Activated T-cell treated with anti-CD3 and anti-CD28 coated beads, Interleukin-2, amount 50 U/mL, for 72 hours (primary cell): ENCODE data around the gene SEC11C. TPM values are rescaled to one million over a fixed set of nuclear protein-coding genes. Genes with fewer than 3 reads are reported as not detected.
A peak's percentile ranks its signal among the peaks of the same experiment; 100 is the strongest.

Experiments used
- ATAC-seq, 2 donors: fragments of 150-1000 bp; cut with Tn5 transposase; replicated peaks in 1 of 2; 2 replicates each; pipeline ENCODE4 v1.10.0; 2021; ENCODE audit warnings: moderate library complexity in 2 of 2, mild to moderate bottlenecking in 1 of 2
- DNase-seq, 2 donors: peaks; one replicate each; pipeline ENCODE4 v3.0.0; 2021 to 2022; ENCODE audit warnings: mixed read lengths in 1 of 2
- H3K27ac Mint-ChIP-seq: one replicate; pipeline ENCODE4 v1.8.0; 2022; ENCODE audit warnings: mild to moderate bottlenecking, moderate library complexity, mixed read lengths
- H3K27me3 Mint-ChIP-seq: one replicate; pipeline ENCODE4 v1.8.0; 2022; ENCODE audit warnings: low read depth, mixed read lengths
- H3K36me3 Mint-ChIP-seq, 2 donors: one replicate each; pipeline ENCODE4 v1.8.0; 2022; ENCODE audit warnings: mixed read lengths in 2 of 2, mild to moderate bottlenecking in 1 of 2; ENCODE audit not compliant: insufficient read depth in 2 of 2
- H3K4me1 Mint-ChIP-seq: one replicate; pipeline ENCODE4 v1.8.0; 2022; ENCODE audit warnings: low read depth, mixed read lengths
- H3K4me3 Mint-ChIP-seq, 2 donors: one replicate each; pipeline ENCODE4 v1.8.0; 2022; ENCODE audit warnings: mild to moderate bottlenecking in 2 of 2, mixed read lengths in 2 of 2, moderate library complexity in 2 of 2
- H3K9me3 Mint-ChIP-seq, 2 donors: one replicate each; pipeline ENCODE4 v1.8.0; 2022; ENCODE audit warnings: mixed read lengths in 2 of 2
- total RNA-seq, 2 donors: library from RNA; stranded (reverse); gene quantifications; one replicate each; pipeline ENCODE4 v1.2.3, GENCODE V29; 2022

Gene SEC11C
- total RNA-seq = 100 to 1,000 TPM; 160 to 194 TPM

DNA sequence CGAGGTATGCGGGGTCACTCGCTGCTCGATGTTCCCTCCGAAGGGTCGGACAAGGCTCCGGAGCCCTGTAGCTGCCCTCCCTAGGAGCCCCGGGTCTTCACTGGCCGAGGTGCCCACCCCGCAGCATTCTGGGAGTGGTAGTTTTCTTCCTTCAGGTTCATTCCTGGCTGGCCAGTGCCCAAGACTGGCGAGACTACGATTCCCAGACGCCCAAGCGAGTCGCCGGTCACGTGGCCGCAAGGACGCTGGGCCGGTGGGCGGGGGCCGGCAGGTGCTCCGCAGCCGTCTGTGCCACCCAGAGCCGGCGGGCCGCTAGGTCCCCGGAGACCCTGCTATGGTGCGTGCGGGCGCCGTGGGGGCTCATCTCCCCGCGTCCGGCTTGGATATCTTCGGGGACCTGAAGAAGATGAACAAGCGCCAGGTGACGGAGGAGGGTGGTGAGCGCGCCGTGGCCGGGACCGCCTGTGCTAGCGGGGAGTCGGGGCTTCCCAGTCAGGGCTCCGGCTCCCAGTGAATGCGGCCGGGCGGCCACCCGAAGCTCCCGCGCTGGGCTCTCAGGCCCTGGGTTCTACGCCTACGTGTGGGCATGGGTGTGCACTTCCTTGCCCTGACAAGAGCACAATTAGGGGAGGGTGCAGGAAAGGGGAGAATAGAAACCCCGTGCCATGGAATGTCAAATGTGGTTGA is at the start of gene SEC11C:
SEC11C (plus strand) TSS at position 270 of the 687 bp plus-strand sequence; CDS start at position 335, 65 bp downstream.
- H3K27ac Mint-ChIP-seq = peak within 1 kb of the TSS; percentile 100
- peak within 1 kb of the TSS; percentile 96 to 98 for H3K4me3 Mint-ChIP-seq
- H3K36me3 Mint-ChIP-seq = no peaks in the 10 kb centered on the region
- ATAC-seq (peak; percentile 88), DNase-seq (peak; percentile 96 to 98)
- no peaks in the 10 kb centered on the region for H3K9me3 Mint-ChIP-seq
- peaks cover 9% of the 10 kb centered on the region for H3K27me3 Mint-ChIP-seq
- H3K4me1 Mint-ChIP-seq = peaks cover 46% of the 10 kb centered on the region

DNA sequence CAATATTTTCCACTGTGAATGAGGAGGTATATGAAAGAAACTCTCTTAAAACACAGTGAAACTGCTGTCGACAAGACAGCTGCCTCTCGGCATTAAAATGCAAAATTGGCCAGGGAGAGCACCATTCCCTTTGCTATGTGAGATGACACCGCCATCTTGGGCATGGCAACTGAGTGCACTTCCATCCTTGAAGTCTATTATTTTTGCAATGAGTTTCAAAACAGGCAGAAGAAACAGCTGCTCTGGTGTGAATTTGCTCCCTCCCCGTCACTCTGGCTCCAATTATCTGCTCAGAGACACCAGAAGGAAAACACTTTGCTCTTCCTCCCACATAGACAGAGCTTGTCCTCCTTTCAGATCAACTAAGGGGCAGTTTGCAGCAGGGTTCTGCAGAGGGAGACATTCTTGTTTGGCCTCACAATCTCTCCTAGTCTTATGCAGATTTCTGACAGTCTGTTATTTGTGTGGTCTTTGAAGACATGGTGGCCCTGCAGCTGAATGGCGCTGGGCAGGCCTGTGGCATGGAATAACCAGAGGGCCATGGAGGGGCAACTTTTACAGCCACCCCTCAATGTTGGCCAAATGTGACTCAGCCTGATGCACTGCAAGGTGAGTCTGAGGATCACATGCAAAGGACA is 48.6 kb upstream of the SEC11C start:
- peaks cover 7% of the 10 kb centered on the region for H3K4me1 Mint-ChIP-seq
- no peak for DNase-seq
- no peaks in the 10 kb centered on the region for H3K36me3 Mint-ChIP-seq
- no peak overlapping the region for H3K27ac Mint-ChIP-seq
- no peak for ATAC-seq
- H3K4me3 Mint-ChIP-seq = no peak overlapping the region
- H3K9me3 Mint-ChIP-seq = peaks cover 0 to 2% of the 10 kb centered on the region in 2 donors
- H3K27me3 Mint-ChIP-seq = no peaks in the 10 kb centered on the region

DNA sequence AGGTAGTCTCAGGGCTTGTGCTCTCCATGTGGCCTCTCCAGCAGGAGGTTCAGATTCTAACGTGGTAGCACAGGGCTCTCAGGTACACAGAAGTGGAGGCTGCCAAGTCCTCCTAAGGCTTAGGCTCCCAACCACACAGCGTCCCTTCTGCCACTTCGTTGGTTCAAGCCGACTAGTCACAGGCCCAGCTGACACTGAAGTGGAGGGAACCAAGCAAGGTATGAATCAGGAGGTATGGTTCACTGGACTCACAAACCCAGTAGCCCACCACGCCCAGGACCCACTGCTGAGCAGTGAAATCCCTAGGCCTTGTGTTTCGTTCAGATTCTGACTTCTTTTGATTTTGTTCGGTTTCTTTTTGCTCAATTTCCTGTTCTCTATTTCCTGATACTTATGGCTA is 46.0 kb upstream of the SEC11C start:
- no peaks in the 10 kb centered on the region for H3K4me1 Mint-ChIP-seq
- H3K27me3 Mint-ChIP-seq = peaks cover 5% of the 10 kb centered on the region
- H3K27ac Mint-ChIP-seq = no peak overlapping the region
- H3K4me3 Mint-ChIP-seq = no peak overlapping the region
- no peak for ATAC-seq
- peaks cover 0 to 2% of the 10 kb centered on the region in 2 donors for H3K9me3 Mint-ChIP-seq
- no peak for DNase-seq
- no peaks in the 10 kb centered on the region for H3K36me3 Mint-ChIP-seq

DNA sequence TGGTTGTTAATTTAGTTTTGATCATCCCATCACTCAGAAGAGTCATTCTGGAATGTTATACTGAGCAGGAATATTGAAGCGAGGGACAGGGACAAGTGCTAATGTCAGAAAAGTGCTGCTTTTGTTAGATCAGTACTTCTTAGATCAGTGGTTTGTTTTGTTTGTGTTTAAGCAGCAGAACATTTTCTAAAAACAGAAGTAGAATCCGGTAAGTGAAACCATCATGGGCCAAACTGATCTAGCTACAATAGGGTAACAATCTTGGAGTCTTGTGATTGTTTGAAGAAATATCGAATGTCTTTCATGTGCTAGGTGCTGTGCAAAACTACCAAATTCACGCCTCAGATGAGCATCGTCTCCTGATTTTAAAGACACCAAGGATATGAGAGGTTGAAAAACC is 45.1 kb upstream of the SEC11C start:
- peaks cover 9% of the 10 kb centered on the region for H3K27me3 Mint-ChIP-seq
- H3K9me3 Mint-ChIP-seq = peaks cover 0 to 2% of the 10 kb centered on the region in 2 donors
- H3K4me3 Mint-ChIP-seq = no peak overlapping the region
- no peak for ATAC-seq
- no peaks in the 10 kb centered on the region for H3K36me3 Mint-ChIP-seq
- H3K27ac Mint-ChIP-seq = no peak overlapping the region
- no peak for DNase-seq
- no peaks in the 10 kb centered on the region for H3K4me1 Mint-ChIP-seq

DNA sequence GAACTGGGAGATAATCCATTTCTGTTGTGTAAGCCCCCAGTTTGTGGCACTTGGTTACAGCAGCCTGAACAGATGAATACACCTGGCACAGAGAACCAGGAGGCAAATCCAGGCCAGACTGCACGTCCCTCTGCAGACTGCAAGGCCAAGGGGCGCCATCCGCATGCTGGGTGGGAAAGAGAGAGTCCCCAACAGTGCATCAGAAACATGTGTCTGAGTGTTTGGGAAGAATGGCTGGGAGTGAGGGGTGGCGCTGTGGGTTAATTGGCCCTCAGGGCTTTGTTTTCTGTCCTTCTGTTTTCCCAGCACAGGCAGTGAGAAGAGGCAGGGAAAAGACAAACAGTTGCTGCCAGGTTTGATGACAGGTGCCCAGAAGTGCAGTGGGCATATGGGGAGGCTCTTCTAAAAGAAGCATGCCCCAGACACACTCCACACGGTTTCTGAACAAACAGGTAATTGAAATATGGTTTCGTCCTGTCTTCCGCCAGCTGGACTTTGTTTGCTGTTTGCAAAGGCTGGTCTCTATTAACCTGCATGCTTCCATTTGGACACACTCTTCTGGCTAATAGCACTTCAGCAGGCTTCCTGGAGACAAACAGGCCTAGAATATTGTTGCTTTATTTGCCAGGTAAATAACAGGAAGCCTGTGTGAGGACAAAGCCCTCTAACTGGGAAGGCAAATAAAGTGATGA is 43.4 kb upstream of the SEC11C start:
- DNase-seq = no peak
- Mint-ChIP-seq H3K4me1 (no peaks in the 10 kb centered on the region), H3K36me3 (no peaks in the 10 kb centered on the region), H3K4me3 (no peak overlapping the region), H3K9me3 (peaks cover 0 to 2% of the 10 kb centered on the region in 2 donors), H3K27ac (no peak overlapping the region), H3K27me3 (peaks cover 16% of the 10 kb centered on the region)
- ATAC-seq = no peak

DNA sequence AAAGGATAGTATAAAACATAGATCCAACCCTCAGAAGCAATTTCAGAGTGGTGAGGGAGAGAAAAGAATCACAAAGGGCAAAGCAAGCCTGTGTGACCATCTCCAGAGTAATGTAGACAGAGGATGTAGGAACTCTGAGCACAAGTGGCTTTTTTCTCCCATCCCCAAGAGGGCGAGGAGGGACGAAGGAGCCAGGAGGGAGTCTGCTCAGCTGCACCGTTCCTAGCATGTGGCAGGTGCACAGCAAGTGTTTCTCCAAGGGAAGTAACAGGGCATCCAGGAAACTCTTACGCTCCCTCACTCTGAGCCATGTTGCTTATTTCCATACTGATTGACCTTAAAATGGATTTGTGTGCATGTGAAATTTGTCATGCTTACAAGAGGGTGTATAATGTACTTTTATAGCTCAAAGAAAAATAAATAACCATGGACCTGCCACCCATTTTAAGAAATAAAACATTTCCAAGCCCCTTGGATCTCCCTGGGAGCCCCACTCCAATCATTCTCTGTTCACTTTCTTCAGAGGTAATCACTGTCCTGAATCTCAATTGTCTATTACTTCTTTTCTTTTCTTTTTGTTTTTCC is 37.8 kb upstream of the SEC11C start:
- Mint-ChIP-seq H3K9me3 (no peaks in the 10 kb centered on the region), H3K4me3 (no peak overlapping the region), H3K36me3 (no peaks in the 10 kb centered on the region), H3K27me3 (peaks cover 58% of the 10 kb centered on the region), H3K27ac (no peak overlapping the region), H3K4me1 (no peaks in the 10 kb centered on the region)
- no peak for DNase-seq
- ATAC-seq = no peak

DNA sequence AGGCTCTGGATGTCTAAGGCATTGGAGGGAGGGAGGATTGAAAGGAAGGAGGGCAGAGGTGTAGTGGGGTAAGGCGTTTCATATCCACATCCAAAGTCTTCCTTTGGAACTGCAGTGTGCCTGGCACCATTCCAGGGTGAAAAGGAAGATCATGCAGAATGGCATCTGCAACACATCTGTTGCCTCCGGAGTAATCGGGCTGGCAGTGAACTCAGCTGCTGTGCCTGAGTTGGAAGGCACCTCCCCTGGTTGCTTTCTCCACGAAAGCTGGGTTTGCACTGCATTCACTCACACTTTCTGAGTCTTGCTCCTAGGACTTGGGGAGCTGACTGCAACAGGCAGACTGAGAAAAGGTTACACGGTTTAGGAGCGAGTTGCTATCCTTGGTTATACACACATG is 30.3 kb upstream of the SEC11C start:
- Mint-ChIP-seq H3K4me1 (no peaks in the 10 kb centered on the region), H3K27ac (no peak overlapping the region), H3K36me3 (no peaks in the 10 kb centered on the region), H3K4me3 (no peak overlapping the region), H3K27me3 (peaks cover 81% of the 10 kb centered on the region), H3K9me3 (no peaks in the 10 kb centered on the region)
- ATAC-seq = no peak
- no peak for DNase-seq

DNA sequence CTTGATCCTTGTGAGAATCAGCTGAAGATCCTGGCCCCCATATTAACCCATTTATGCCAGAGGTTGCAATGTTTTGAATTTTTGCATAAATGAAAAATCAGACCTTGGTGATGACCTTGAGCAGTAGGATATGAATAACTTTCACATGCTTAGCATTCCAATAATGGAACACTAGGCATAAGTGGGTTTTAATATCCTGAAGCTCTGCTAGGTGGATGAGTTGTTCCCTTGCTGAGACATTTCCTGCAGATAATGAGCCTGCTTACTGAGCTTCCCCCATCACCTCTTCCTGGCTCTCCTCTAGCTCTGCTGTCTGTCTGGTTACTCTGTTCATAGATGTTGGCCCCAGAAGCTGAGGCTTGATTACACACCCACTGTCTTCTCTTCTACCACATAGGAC is 25.5 kb upstream of the SEC11C start:
- no peaks in the 10 kb centered on the region for H3K36me3 Mint-ChIP-seq
- H3K4me3 Mint-ChIP-seq = no peak overlapping the region
- ATAC-seq (no peak), DNase-seq (no peak)
- no peaks in the 10 kb centered on the region for H3K4me1 Mint-ChIP-seq
- no peaks in the 10 kb centered on the region for H3K9me3 Mint-ChIP-seq
- no peak overlapping the region for H3K27ac Mint-ChIP-seq
- peaks cover 59% of the 10 kb centered on the region for H3K27me3 Mint-ChIP-seq

DNA sequence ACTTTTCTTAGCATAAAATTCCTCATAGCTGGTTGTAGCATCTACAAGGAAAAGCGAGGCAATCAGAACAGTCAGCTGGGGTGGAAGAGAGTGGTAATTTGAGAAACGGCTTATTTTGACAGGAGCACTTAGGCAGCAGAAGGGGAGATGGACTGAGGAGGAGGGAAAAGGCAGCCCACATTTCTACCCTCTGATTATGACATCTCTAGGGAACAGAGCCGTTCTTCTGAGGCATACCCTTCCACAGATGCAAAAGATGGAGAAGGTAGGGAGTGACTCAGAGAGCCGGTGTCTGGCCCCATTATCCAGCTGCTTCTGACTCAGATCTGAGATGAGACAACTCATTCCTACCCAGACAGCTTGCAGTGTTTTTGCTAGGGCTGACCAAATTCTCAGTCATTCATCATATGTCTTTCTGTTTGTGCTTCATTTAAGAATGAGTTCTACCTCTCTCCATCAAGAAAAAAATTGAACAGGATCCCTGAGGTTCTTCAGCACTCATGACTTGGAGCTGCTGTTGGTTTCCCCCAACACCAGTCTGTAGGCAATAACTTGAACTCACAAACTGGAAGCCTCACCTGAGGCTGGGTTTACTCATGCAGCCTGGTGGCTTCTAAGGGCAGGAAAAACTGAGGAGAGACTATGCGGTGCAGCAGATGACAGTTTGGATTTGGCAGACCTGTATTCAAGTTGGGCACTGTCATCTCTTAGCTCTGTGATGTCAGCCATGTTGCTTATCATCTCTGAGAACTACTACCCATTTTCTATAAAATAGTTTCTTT is 15.9 kb upstream of the SEC11C start:
- Mint-ChIP-seq H3K27ac (peak overlapping the region; percentile 80), H3K4me3 (peak overlapping the region; percentile 24 to 78), H3K9me3 (no peaks in the 10 kb centered on the region), H3K36me3 (no peaks in the 10 kb centered on the region), H3K27me3 (peaks cover 62% of the 10 kb centered on the region), H3K4me1 (peaks cover 19% of the 10 kb centered on the region)
- DNase-seq (peak; percentile 58 to 62), ATAC-seq (peak; percentile 96 to 97)

DNA sequence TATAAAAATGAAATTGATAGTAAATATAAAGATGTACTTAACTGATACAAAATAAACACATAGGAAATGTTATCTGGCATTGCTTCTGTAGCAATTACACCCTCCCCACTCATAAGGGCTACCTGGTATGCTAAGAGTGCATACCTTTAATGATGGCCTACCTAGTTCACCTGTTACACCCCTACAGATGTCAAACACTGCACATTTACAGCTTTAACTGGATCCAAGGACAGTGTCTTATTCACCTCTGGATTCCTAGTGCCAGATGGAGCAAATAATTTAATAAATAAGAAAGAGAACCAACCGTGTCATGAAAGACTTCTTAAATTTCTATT is 15.3 kb upstream of the SEC11C start:
- Mint-ChIP-seq H3K27ac (peak overlapping the region; percentile 34), H3K4me1 (peaks cover 19% of the 10 kb centered on the region), H3K9me3 (no peaks in the 10 kb centered on the region), H3K27me3 (peaks cover 65% of the 10 kb centered on the region), H3K4me3 (no peak overlapping the region), H3K36me3 (no peaks in the 10 kb centered on the region)
- peak in 1 of 2 donors; percentile 1 for ATAC-seq
- no peak for DNase-seq

DNA sequence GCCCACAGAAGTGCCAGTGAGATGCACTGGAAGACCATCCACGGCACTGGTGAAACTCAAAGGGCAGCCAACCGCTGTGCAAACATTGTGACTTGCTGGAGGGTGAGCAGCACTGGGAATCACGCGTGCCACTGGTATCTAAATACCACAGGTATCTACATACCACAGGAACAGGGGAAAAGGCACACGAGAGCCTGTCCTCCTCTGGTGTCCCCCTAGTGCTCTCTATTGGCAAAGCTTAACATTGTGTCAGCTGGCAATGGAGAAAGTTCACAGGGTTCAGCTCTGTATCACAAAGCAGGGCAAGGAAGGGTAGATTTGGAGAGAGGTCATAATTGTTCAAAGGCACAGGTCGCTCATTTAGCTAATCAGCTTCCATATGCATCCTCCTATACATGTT is 12.6 kb upstream of the SEC11C start:
- H3K27ac Mint-ChIP-seq = no peak overlapping the region
- H3K27me3 Mint-ChIP-seq = peaks cover 75% of the 10 kb centered on the region
- no peak for DNase-seq
- H3K4me3 Mint-ChIP-seq = no peak overlapping the region
- H3K36me3 Mint-ChIP-seq = no peaks in the 10 kb centered on the region
- H3K9me3 Mint-ChIP-seq = no peaks in the 10 kb centered on the region
- H3K4me1 Mint-ChIP-seq = peaks cover 19% of the 10 kb centered on the region
- no peak for ATAC-seq

DNA sequence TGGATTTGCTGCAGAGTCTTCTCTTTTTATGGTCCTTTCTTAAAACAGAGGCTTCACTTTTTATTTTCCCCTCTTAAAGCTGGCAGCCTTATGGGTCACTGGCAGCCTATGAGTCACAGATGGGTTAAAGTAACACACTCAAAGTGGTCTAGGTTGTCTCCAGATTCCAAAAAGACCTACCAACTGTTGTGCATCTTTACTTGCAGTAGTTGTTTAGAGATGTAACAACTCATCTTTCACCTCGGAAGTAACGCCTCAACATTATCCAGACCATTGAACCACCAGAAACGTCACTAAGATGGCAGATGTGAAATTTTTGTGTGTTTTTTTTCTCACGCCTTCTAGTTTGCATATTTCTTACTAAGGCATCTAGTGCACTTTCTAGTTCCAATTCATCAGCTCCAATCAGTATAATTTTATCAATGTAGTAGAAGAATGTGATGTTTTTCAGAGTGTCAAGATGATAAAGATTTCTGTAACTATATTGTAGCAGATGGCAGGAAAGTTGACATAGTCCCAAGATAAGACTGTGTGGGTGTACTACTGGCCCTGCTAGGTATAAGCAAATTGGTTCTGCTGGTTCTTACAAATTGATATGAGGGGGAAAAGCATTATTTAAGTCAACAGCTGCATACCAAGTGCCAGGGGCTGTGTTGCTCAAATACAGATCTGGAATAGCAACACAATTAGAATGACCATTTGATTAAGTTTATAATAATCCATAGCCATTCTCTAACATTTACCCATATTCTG is 9.6 kb upstream of the SEC11C start:
- ATAC-seq = peak in 1 of 2 donors; percentile 44
- Mint-ChIP-seq H3K4me1 (no peaks in the 10 kb centered on the region), H3K9me3 (no peaks in the 10 kb centered on the region), H3K4me3 (no peak overlapping the region), H3K27ac (no peak overlapping the region), H3K27me3 (peaks cover 77% of the 10 kb centered on the region), H3K36me3 (no peaks in the 10 kb centered on the region)
- no peak for DNase-seq
